HEK293 (cell line): Measurements from ENCODE around the gene STIP1.
A peak's percentile ranks its signal among the peaks of the same experiment; 100 is the strongest.

ENCODE experiments used
- HOXA7 ChIP-seq: sonication (generic); formaldehyde crosslinking; IDR thresholded peaks from 2 replicates; pipeline ENCODE4 v1.8.1; 2022; ENCODE audit warnings: missing genetic modification reagents, borderline replicate concordance
- IKZF3 ChIP-seq: fragments of 450-650 bp; IDR thresholded peaks from 2 replicates; pipeline ENCODE4 v1.5.0; 2018; ENCODE audit warnings: missing biosample characterization, mild to moderate bottlenecking, missing genetic modification characterization, moderate library complexity
- OVOL3 ChIP-seq: fragments of 450-650 bp; formaldehyde crosslinking; IDR thresholded peaks from 2 replicates; pipeline ENCODE4 v1.5.1; 2016; ENCODE audit warnings: missing biosample characterization, missing genetic modification characterization
- PATZ1 ChIP-seq: fragments of 450-650 bp; formaldehyde crosslinking; IDR thresholded peaks from 2 replicates; pipeline ENCODE4 v1.5.1; 2016; ENCODE audit warnings: missing biosample characterization, missing genetic modification characterization
- PRDM10 ChIP-seq: fragments of 450-650 bp; formaldehyde crosslinking; IDR thresholded peaks from 2 replicates; pipeline ENCODE4 v1.5.1; 2016; ENCODE audit warnings: missing biosample characterization, missing genetic modification characterization
- SP3 ChIP-seq: fragments of 450-650 bp; formaldehyde crosslinking; IDR thresholded peaks from 2 replicates; pipeline ENCODE4 v1.5.1; 2016; ENCODE audit warnings: missing biosample characterization, missing genetic modification characterization
- ZBTB11 ChIP-seq: fragments of 450-650 bp; formaldehyde crosslinking; conservative IDR thresholded peaks from 2 replicates; pipeline ENCODE4 v1.5.1; 2016; ENCODE audit warnings: low read depth, missing biosample characterization, missing genetic modification characterization
- ZNF121 ChIP-seq: fragments of 450-650 bp; formaldehyde crosslinking; IDR thresholded peaks from 2 replicates; pipeline ENCODE4 v1.5.1; 2016; ENCODE audit warnings: missing biosample characterization, missing genetic modification characterization
- ZNF138 ChIP-seq: fragments of 450-650 bp; formaldehyde crosslinking; IDR thresholded peaks from 2 replicates; pipeline ENCODE4 v1.5.1; 2016; ENCODE audit warnings: missing biosample characterization, missing genetic modification characterization, borderline replicate concordance
- ZNF184 ChIP-seq: fragments of 450-650 bp; IDR thresholded peaks from 2 replicates; pipeline ENCODE4 v1.5.1; 2018; ENCODE audit warnings: missing biosample characterization, mild to moderate bottlenecking, missing genetic modification characterization
- ZNF214 ChIP-seq: fragments of 450-650 bp; formaldehyde crosslinking; IDR thresholded peaks from 2 replicates; pipeline ENCODE4 v1.5.1; 2017; ENCODE audit warnings: missing biosample characterization, mild to moderate bottlenecking, missing genetic modification characterization, borderline replicate concordance
- ZNF239 ChIP-seq: fragments of 450-650 bp; formaldehyde crosslinking; IDR thresholded peaks from 2 replicates; pipeline ENCODE4 v1.5.1; 2016; ENCODE audit warnings: missing biosample characterization, missing genetic modification characterization
- ZNF362 ChIP-seq: fragments of 450-650 bp; formaldehyde crosslinking; IDR thresholded peaks from 2 replicates; pipeline ENCODE4 v1.5.1; 2016; ENCODE audit warnings: missing biosample characterization, missing genetic modification characterization
- ZNF398 ChIP-seq: fragments of 450-650 bp; formaldehyde crosslinking; IDR thresholded peaks from 2 replicates; pipeline ENCODE4 v1.5.1; 2017; ENCODE audit warnings: missing biosample characterization, missing genetic modification characterization
- ZNF488 ChIP-seq: fragments of 450-650 bp; formaldehyde crosslinking; IDR thresholded peaks from 2 replicates; pipeline ENCODE4 v1.5.1; 2016; ENCODE audit warnings: missing biosample characterization, missing genetic modification characterization
- ZNF518A ChIP-seq: fragments of 450-650 bp; formaldehyde crosslinking; conservative IDR thresholded peaks from 2 replicates; pipeline ENCODE4 v1.5.1; 2016; ENCODE audit warnings: low read depth, missing biosample characterization, missing genetic modification characterization
- ZNF610 ChIP-seq: fragments of 450-650 bp; formaldehyde crosslinking; IDR thresholded peaks from 2 replicates; pipeline ENCODE4 v1.5.1; 2016; ENCODE audit warnings: missing biosample characterization, missing genetic modification characterization, borderline replicate concordance
- ZNF629 ChIP-seq: fragments of 450-650 bp; formaldehyde crosslinking; IDR thresholded peaks from 2 replicates; pipeline ENCODE4 v1.5.1; 2017; ENCODE audit warnings: missing biosample characterization, missing genetic modification characterization
- ZNF677 ChIP-seq: fragments of 450-650 bp; IDR thresholded peaks from 2 replicates; pipeline ENCODE4 v1.5.0; 2018; ENCODE audit warnings: missing biosample characterization, mild to moderate bottlenecking, missing genetic modification characterization, moderate library complexity
- ZSCAN23 ChIP-seq: fragments of 450-650 bp; formaldehyde crosslinking; IDR thresholded peaks from 2 replicates; pipeline ENCODE4 v1.5.1; 2016; ENCODE audit warnings: missing biosample characterization, missing genetic modification characterization

The STIP1 gene

GRCh38 chr11:64233913-64234586 is 48.1 kb downstream of the STIP1 start, which contains the start of gene VEGFB (continued):
- TF ChIP-seq ZNF518A (tag by site-specific recombination) (no peak), ZNF610 (tag by site-specific recombination) (no peak), ZNF184 (tag by site-specific recombination) (no peak), OVOL3 (tag by site-specific recombination) (no peak), ZNF121 (tag by site-specific recombination) (no peak), HOXA7 (no peak), PRDM10 (no peak), ZNF398 (tag by site-specific recombination) (peak; percentile 27; the same call in 1 of the 2 replicates), ZSCAN23 (tag by site-specific recombination) (no peak), ZNF677 (tag by site-specific recombination) (no peak), SP3 (tag by site-specific recombination) (peak; percentile 69), ZNF488 (no peak), ZNF214 (tag by site-specific recombination) (no peak), PATZ1 (tag by site-specific recombination) (peak; percentile 55; the same call in 1 of the 2 replicates), ZBTB11 (tag by site-specific recombination) (no peak; the same call in 1 of the 2 replicates), IKZF3 (tag by site-specific recombination) (0 out of 2 replicates have a peak, but pooled peaks have one; percentile 17), ZNF629 (tag by site-specific recombination) (no peak), ZNF362 (tag by site-specific recombination) (no peak), ZNF138 (tag by site-specific recombination) (no peak), ZNF239 (tag by site-specific recombination) (no peak)
